SK-N-SH treated with all-trans-retinoic acid at 6 μM for 48 hours (cell line): Measurements from ENCODE around the gene ABCA13.

ENCODE experiments used
- BACH2 ChIP-seq: fragments of 250-450 bp; sonication (Bioruptor Pico); IDR thresholded peaks from 2 replicates; pipeline ENCODE4 v1.9.0; 2021; ENCODE audit warnings: mild to moderate bottlenecking, borderline replicate concordance
- ISL1 ChIP-seq: fragments of 250-450 bp; sonication (Bioruptor Pico); IDR thresholded peaks from 2 replicates; pipeline ENCODE4 v2.1.2; 2022; ENCODE audit warnings: mild to moderate bottlenecking, moderate library complexity
- OSR1 ChIP-seq: fragments of 250-450 bp; sonication (Bioruptor Pico); IDR thresholded peaks from 2 replicates; pipeline ENCODE4 v1.8.0; 2022; ENCODE audit warnings: moderate library complexity, mild to moderate bottlenecking, inconsistent platforms
- POU6F1 ChIP-seq: fragments of 250-450 bp; sonication (Bioruptor Pico); IDR thresholded peaks from 2 replicates; pipeline ENCODE4 v1.8.0; 2021; ENCODE audit warnings: low read depth, mild to moderate bottlenecking, moderate library complexity, borderline replicate concordance
- PPARA ChIP-seq: fragments of 250-450 bp; sonication (Bioruptor Pico); IDR thresholded peaks from 2 replicates; pipeline ENCODE4 v1.5.0; 2020; ENCODE audit warnings: mild to moderate bottlenecking, borderline replicate concordance
- SNAI2 ChIP-seq: fragments of 250-450 bp; sonication (Bioruptor Pico); IDR thresholded peaks from 2 replicates; pipeline ENCODE4 v1.5.0; 2020; ENCODE audit warnings: mild to moderate bottlenecking, moderate library complexity
- TCF4 ChIP-seq: fragments of 250-450 bp; sonication (Bioruptor Pico); IDR thresholded peaks from 2 replicates; pipeline ENCODE4 v1.8.0; 2021; ENCODE audit warnings: mild to moderate bottlenecking, moderate library complexity, borderline replicate concordance
- TOX ChIP-seq: fragments of 250-450 bp; sonication (Bioruptor Pico); IDR thresholded peaks from 2 replicates; pipeline ENCODE4 v1.8.0; 2021; ENCODE audit warnings: mild to moderate bottlenecking, moderate library complexity, borderline replicate concordance
- ZFP3 ChIP-seq: fragments of 250-450 bp; sonication (Bioruptor Pico); IDR thresholded peaks from 2 replicates; pipeline ENCODE4 v1.5.0; 2020; ENCODE audit warnings: mild to moderate bottlenecking, moderate library complexity
- ZFP30 ChIP-seq: fragments of 450-650 bp; formaldehyde crosslinking; IDR thresholded peaks from 2 replicates; pipeline ENCODE4 v1.5.0; 2022; ENCODE audit warnings: mild to moderate bottlenecking, moderate library complexity
- ZNF70 ChIP-seq: fragments of 450-650 bp; formaldehyde crosslinking; IDR thresholded peaks from 2 replicates; pipeline ENCODE4 v1.5.0; 2020; ENCODE audit warnings: mild to moderate bottlenecking, moderate library complexity
- TF ChIP-seq, protein P1 (sequence below): fragments of 250-450 bp; sonication (Bioruptor Pico); IDR thresholded peaks from 2 replicates; pipeline ENCODE4 v1.8.0; 2020; ENCODE audit warnings: mild to moderate bottlenecking, moderate library complexity, borderline replicate concordance
- TF ChIP-seq, protein P2 (sequence below): fragments of 250-450 bp; sonication (Bioruptor Pico); IDR thresholded peaks from 2 replicates; pipeline ENCODE4 v1.5.1; 2021; ENCODE audit warnings: mild to moderate bottlenecking, moderate library complexity
- TF ChIP-seq, protein P3 (sequence below): fragments of 250-450 bp; sonication (Bioruptor Pico); IDR thresholded peaks from 2 replicates; pipeline ENCODE4 v1.5.0; 2020; ENCODE audit warnings: mild to moderate bottlenecking, moderate library complexity

GRCh38 chr7:48424731-48425130 is 253.5 kb downstream of the ABCA13 start:
- TF ChIP-seq POU6F1 (no peak), OSR1 (CRISPR knock-in tag) (no peak), ZFP3 (no peak), ZNF70 (CRISPR knock-in tag) (no peak), ISL1 (no peak), BACH2 (no peak), ZFP30 (CRISPR knock-in tag) (no peak), TCF4 (CRISPR knock-in tag) (no peak), SNAI2 (CRISPR knock-in tag) (no peak), TOX (CRISPR knock-in tag) (no peak), PPARA (no peak)
- TF ChIP-seq, protein P1, sequence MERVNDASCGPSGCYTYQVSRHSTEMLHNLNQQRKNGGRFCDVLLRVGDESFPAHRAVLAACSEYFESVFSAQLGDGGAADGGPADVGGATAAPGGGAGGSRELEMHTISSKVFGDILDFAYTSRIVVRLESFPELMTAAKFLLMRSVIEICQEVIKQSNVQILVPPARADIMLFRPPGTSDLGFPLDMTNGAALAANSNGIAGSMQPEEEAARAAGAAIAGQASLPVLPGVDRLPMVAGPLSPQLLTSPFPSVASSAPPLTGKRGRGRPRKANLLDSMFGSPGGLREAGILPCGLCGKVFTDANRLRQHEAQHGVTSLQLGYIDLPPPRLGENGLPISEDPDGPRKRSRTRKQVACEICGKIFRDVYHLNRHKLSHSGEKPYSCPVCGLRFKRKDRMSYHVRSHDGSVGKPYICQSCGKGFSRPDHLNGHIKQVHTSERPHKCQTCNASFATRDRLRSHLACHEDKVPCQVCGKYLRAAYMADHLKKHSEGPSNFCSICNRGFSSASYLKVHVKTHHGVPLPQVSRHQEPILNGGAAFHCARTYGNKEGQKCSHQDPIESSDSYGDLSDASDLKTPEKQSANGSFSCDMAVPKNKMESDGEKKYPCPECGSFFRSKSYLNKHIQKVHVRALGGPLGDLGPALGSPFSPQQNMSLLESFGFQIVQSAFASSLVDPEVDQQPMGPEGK (CRISPR knock-in tag) = no peak
- TF ChIP-seq, protein P2, sequence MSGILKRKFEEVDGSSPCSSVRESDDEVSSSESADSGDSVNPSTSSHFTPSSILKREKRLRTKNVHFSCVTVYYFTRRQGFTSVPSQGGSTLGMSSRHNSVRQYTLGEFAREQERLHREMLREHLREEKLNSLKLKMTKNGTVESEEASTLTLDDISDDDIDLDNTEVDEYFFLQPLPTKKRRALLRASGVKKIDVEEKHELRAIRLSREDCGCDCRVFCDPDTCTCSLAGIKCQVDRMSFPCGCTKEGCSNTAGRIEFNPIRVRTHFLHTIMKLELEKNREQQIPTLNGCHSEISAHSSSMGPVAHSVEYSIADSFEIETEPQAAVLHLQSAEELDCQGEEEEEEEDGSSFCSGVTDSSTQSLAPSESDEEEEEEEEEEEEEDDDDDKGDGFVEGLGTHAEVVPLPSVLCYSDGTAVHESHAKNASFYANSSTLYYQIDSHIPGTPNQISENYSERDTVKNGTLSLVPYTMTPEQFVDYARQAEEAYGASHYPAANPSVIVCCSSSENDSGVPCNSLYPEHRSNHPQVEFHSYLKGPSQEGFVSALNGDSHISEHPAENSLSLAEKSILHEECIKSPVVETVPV (CRISPR knock-in tag) = no peak
- TF ChIP-seq, protein P3, sequence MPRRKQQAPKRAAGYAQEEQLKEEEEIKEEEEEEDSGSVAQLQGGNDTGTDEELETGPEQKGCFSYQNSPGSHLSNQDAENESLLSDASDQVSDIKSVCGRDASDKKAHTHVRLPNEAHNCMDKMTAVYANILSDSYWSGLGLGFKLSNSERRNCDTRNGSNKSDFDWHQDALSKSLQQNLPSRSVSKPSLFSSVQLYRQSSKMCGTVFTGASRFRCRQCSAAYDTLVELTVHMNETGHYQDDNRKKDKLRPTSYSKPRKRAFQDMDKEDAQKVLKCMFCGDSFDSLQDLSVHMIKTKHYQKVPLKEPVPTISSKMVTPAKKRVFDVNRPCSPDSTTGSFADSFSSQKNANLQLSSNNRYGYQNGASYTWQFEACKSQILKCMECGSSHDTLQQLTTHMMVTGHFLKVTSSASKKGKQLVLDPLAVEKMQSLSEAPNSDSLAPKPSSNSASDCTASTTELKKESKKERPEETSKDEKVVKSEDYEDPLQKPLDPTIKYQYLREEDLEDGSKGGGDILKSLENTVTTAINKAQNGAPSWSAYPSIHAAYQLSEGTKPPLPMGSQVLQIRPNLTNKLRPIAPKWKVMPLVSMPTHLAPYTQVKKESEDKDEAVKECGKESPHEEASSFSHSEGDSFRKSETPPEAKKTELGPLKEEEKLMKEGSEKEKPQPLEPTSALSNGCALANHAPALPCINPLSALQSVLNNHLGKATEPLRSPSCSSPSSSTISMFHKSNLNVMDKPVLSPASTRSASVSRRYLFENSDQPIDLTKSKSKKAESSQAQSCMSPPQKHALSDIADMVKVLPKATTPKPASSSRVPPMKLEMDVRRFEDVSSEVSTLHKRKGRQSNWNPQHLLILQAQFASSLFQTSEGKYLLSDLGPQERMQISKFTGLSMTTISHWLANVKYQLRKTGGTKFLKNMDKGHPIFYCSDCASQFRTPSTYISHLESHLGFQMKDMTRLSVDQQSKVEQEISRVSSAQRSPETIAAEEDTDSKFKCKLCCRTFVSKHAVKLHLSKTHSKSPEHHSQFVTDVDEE (CRISPR knock-in tag) = no peak
